Adrenal gland (tissue), 12 donors: Measurements from ENCODE around the gene AGBL3. TPM values are rescaled to one million over a fixed set of nuclear protein-coding genes. Genes with fewer than 3 reads are reported as not detected.

Experiments
- DNase-seq, 7 donors: peaks; one replicate each; pipeline ENCODE4 v3.0.0-alpha.2; 2019 to 2020
- H3K27ac ChIP-seq, 5 donors: fragments of 200-600 bp; sonication (generic) in 4 of 5; 1 replicate in 3 of 5; 2 replicates in 2 of 5; pipeline versions ENCODE4 v1.5.1 to v1.8.0; 2016 to 2020; ENCODE audit warnings: mild to moderate bottlenecking in 1 of 5
- H3K27me3 ChIP-seq: fragments of 200-600 bp; 2 replicates; pipeline ENCODE4 v1.8.0; 2021
- H3K36me3 ChIP-seq, 2 donors: fragments of 200-600 bp; replicated peaks in 1 of 2; 1 replicate in 1 of 2; 2 replicates in 1 of 2; pipeline versions ENCODE4 v1.5.1 to v1.8.0; 2018 to 2022
- H3K4me1 ChIP-seq, 2 donors: fragments of 200-600 bp; replicated peaks in 1 of 2; 1 replicate in 1 of 2; 2 replicates in 1 of 2; pipeline versions ENCODE4 v1.5.1 to v1.8.0; 2018 to 2021
- H3K4me3 ChIP-seq, 4 donors: fragments of 200-600 bp; sonication (generic) in 3 of 4; one replicate each; pipeline ENCODE4 v1.5.1; 2016 to 2018
- H3K9me3 ChIP-seq, 3 donors: fragments of 200-600 bp; sonication (generic) in 1 of 3; replicated peaks in 1 of 3; 1 replicate in 2 of 3; 2 replicates in 1 of 3; pipeline versions ENCODE4 v1.5.1 to v1.8.0; 2016 to 2021
- CTCF ChIP-seq, 6 experiments: fragments of 450-650 bp in 4 of 6; fragments of 200-600 bp in 2 of 6; sonication (generic) in 1 of 6; IDR thresholded peaks; 1 replicate in 5 of 6; 2 replicates in 1 of 6; pipeline versions ENCODE4 v1.5.1 to v1.8.0; 2016 to 2021; ENCODE audit warnings: antibody characterized with exemption in 6 of 6, mild to moderate bottlenecking in 2 of 6, moderate library complexity in 1 of 6
- POLR2A ChIP-seq, 2 donors: fragments of 450-650 bp; IDR thresholded peaks; one replicate each; pipeline ENCODE4 v1.6.1; 2017; ENCODE audit warnings: antibody characterized with exemption in 2 of 2, mild to moderate bottlenecking in 2 of 2, moderate library complexity in 1 of 2
- WGBS, 4 donors: extraction: QIAGEN DNeasy Blood & Tissue Kit in 2 of 4; methylation state at CpG; one replicate each; pipeline versions ENCODE4 v1.1.5 to v1.1.7; 2013 to 2017; 5-methylcytosine and 5-hydroxymethylcytosine counted together
- intact Hi-C, 2 donors: fragments of 100-400 bp; cut with DNase I; formaldehyde crosslinking; loops; one replicate each; pipeline versions ENCODE4 v1.14.1 to v1.15.0; 2022 to 2023
- polyA plus RNA-seq, 3 donors: library from polyadenylated mRNA; stranded (reverse); fragments of 200-250 nt in 2 of 3; fragments of 350-450 nt in 1 of 3; fragmentation: Illumina TruSeq in 1 of 3; extraction: RNeasy Lipid Tissue Mini Kit (QIAGEN cat#74804) in 1 of 3; gene quantifications; one replicate each; pipeline ENCODE4 v1.2.3, GENCODE V29; 2013 to 2014
- total RNA-seq, 9 donors: library from RNA; depleted of rRNA in 4 of 9; stranded (reverse); fragments of >200 nt in 4 of 9; fragments of 120-200 nt in 1 of 9; fragmentation: NEBNext Ultra II Directional in 1 of 9; extraction: Animal tissue kit (Norgen Biotek cat#: 25700) in 1 of 9; gene quantifications; one replicate each; pipeline versions ENCODE4 v1.1.0 to v1.2.4, GENCODE V29; 2013 to 2023
- donor health status: healthy with polysubstance abuse.
- donor health status: Bipolar disorder and iron deficiency.
- donor health status: DM: yes; HTN: yes; CAD: no.
- donor health status: DM: no; HTN: no; CAD: no.
- donor health status: DM: no; HTN: no; CAD: no.
- donor health status: DM: yes; HTN: yes; CAD: no.

The AGBL3 gene
- total and polyA plus RNA-seq, 12 donors: 0.28 to 7.3 (median 1.9) TPM

- Histone ChIP-seq H3K27ac (peak overlapping the region in 1 of 5 donors; percentile 14), H3K36me3 (no peaks in the 10 kb centered on the region), H3K4me3 (no peak overlapping the region), H3K9me3 (no peaks in the 10 kb centered on the region), H3K4me1 (peaks cover 0 to 7% of the 10 kb centered on the region in 2 donors), H3K27me3 (no peaks in the 10 kb centered on the region)
- WGBS, 4 donors: 96 to 100% (median 98%) methylated on average over 3 of the region's 3 CpGs
- TF ChIP-seq POLR2A (IDR thresholded peaks at IDR 0.05) (no peak), CTCF (IDR thresholded peaks at IDR 0.05) (no peak)
- DNase-seq: no peak
- intact Hi-C loops: loop anchor here in 1 of 2 donors (10.0 kb wide), 1 partner anchor 167 kb away; no protein-coding TSS in a partner anchor
These were observed 11.0 kb downstream of the AGBL3 start for GRCh38 chr7:134997214-134997885.

GRCh38 chr7:134999136-134999535, 12.8 kb downstream of the AGBL3 start:
- no peaks in the 10 kb centered on the region for H3K9me3 ChIP-seq
- DNase-seq: no peak
- peaks cover 0 to 7% of the 10 kb centered on the region in 2 donors for H3K4me1 ChIP-seq
- H3K27ac ChIP-seq: no peak overlapping the region
- intact Hi-C loops: loop anchor here in 1 of 2 donors (10.0 kb wide), 1 partner anchor 166 kb away; no protein-coding TSS in a partner anchor
- no peak for TF ChIP-seq CTCF (IDR thresholded peaks at IDR 0.05)
- no peak for TF ChIP-seq POLR2A (IDR thresholded peaks at IDR 0.05)
- WGBS, 4 donors: 95 to 100% (median 100%) methylated on average over 3 of the region's 3 CpGs
- H3K4me3 ChIP-seq: no peak overlapping the region
- H3K36me3 ChIP-seq: no peaks in the 10 kb centered on the region
- H3K27me3 ChIP-seq: no peaks in the 10 kb centered on the region

GRCh38 chr7:135001390-135002165, 15.3 kb downstream of the AGBL3 start:
- peaks cover 0 to under 1% of the 10 kb centered on the region in 2 donors for H3K4me1 ChIP-seq
- intact Hi-C loops: no loop called here
- H3K27ac ChIP-seq: no peak overlapping the region
- no peak overlapping the region for H3K4me3 ChIP-seq
- peak in 2 of 7 donors; percentile 6 to 16 for DNase-seq
- no peaks in the 10 kb centered on the region for H3K9me3 ChIP-seq
- TF ChIP-seq POLR2A (IDR thresholded peaks at IDR 0.05) (no peak), CTCF (IDR thresholded peaks at IDR 0.05) (no peak)
- no peaks in the 10 kb centered on the region for H3K36me3 ChIP-seq
- WGBS, 4 donors: 89 to 100% (median 95%) methylated on average over 1 of the region's 1 CpG
- no peaks in the 10 kb centered on the region for H3K27me3 ChIP-seq

- Histone ChIP-seq H3K36me3 (no peaks in the 10 kb centered on the region), H3K27ac (no peak overlapping the region), H3K27me3 (no peaks in the 10 kb centered on the region), H3K4me3 (no peak overlapping the region), H3K9me3 (no peaks in the 10 kb centered on the region), H3K4me1 (no peaks in the 10 kb centered on the region)
- intact Hi-C loops: no loop called here
- DNase-seq: no peak
- TF ChIP-seq POLR2A (IDR thresholded peaks at IDR 0.05): no peak
- TF ChIP-seq CTCF (IDR thresholded peaks at IDR 0.05): no peak
These were observed 25.9 kb downstream of the AGBL3 start for GRCh38 chr7:135012229-135012628.
